Osteoblast (primary cell): Measurements from ENCODE around the gene PTPN12. TPM values are rescaled to one million over a fixed set of nuclear protein-coding genes. Genes with fewer than 3 reads are reported as not detected.
"Not testable (repeated sequence)": the region's sequence is repeated elsewhere in the genome, so short reads cannot be mapped to it uniquely, and the experiment has no call there.

Experiments
- DNase-seq: peaks from one replicate; pipeline ENCODE4 v3.0.0; 2011; ENCODE audit warnings: low spot score, mixed read lengths; ENCODE audit not compliant: insufficient read length; ENCODE audit errors: missing footprints
- H2AFZ ChIP-seq: 2 replicates; pipeline ENCODE4 v1.6.0; 2011; ENCODE audit warnings: mild to moderate bottlenecking, low read length
- H3K27ac ChIP-seq: 2 replicates; pipeline ENCODE4 v1.5.1; 2011; ENCODE audit warnings: mild to moderate bottlenecking, low read depth, low read length, moderate library complexity
- H3K27me3 ChIP-seq: 2 replicates; pipeline ENCODE4 v1.6.0; 2012; ENCODE audit warnings: mild to moderate bottlenecking, control low read depth, inconsistent platforms, low read length, moderate library complexity; ENCODE audit not compliant: insufficient read depth
- H3K36me3 ChIP-seq: 2 replicates; pipeline ENCODE4 v1.5.1; 2011; ENCODE audit warnings: mild to moderate bottlenecking, low read length, control low read depth, moderate library complexity; ENCODE audit not compliant: insufficient read depth
- H3K4me1 ChIP-seq: 2 replicates; pipeline ENCODE4 v1.5.1; 2011; ENCODE audit warnings: mild to moderate bottlenecking, low read length, control low read depth, moderate library complexity; ENCODE audit not compliant: insufficient read depth
- H3K4me2 ChIP-seq: 2 replicates; pipeline ENCODE4 v1.6.0; 2011; ENCODE audit warnings: mild to moderate bottlenecking, low read length; ENCODE audit not compliant: insufficient read depth
- H3K4me3 ChIP-seq: fragments of 200-600 bp; sonication (generic); 3 replicates; pipeline ENCODE4 v1.5.1; 2012; ENCODE audit warnings: mild to moderate bottlenecking, low read length, inconsistent platforms; ENCODE audit not compliant: insufficient read depth
- H3K79me2 ChIP-seq: 2 replicates; pipeline ENCODE4 v1.6.0; 2012; ENCODE audit warnings: mild to moderate bottlenecking, low read length, control low read depth, inconsistent platforms; ENCODE audit not compliant: insufficient read depth
- H3K9me3 ChIP-seq: 2 replicates; pipeline ENCODE4 v1.5.1; 2011; ENCODE audit warnings: low read depth, low read length, control low read depth
- H4K20me1 ChIP-seq: 2 replicates; pipeline ENCODE4 v1.6.0; 2012; ENCODE audit warnings: mild to moderate bottlenecking, low read length, control low read depth; ENCODE audit not compliant: insufficient read depth
- total RNA-seq: library from RNA; depleted of rRNA; stranded (reverse); fragments of >200 nt; gene quantifications from 2 replicates; pipeline ENCODE4 v1.2.3, GENCODE V29; 2012
- TF ChIP-seq, protein P1 (sequence below): IDR thresholded peaks from 2 replicates; pipeline ENCODE4 v1.5.1; 2011; ENCODE audit warnings: mild to moderate bottlenecking, low read depth, low read length, moderate library complexity; ENCODE audit errors: extremely low read depth

Gene PTPN12
- total RNA-seq, 1 donor = 80.7 TPM

- H3K4me3 ChIP-seq = peak overlapping the region; percentile 100
- no peaks in the 10 kb centered on the region for H3K9me3 ChIP-seq
- DNase-seq = peak; percentile 90
- H3K27ac ChIP-seq = peak overlapping the region; percentile 94
- H3K4me1 ChIP-seq = peaks cover 20% of the 10 kb centered on the region
- peak overlapping the region; percentile 84 for H3K4me2 ChIP-seq
- no peaks in the 10 kb centered on the region for H3K36me3 ChIP-seq
- H3K79me2 ChIP-seq = peaks cover 55% of the 10 kb centered on the region
- no peaks in the 10 kb centered on the region for H3K27me3 ChIP-seq
- H2AFZ ChIP-seq = peak overlapping the region; percentile 77
- H4K20me1 ChIP-seq = peaks cover 38% of the 10 kb centered on the region
- TF ChIP-seq, protein P1, sequence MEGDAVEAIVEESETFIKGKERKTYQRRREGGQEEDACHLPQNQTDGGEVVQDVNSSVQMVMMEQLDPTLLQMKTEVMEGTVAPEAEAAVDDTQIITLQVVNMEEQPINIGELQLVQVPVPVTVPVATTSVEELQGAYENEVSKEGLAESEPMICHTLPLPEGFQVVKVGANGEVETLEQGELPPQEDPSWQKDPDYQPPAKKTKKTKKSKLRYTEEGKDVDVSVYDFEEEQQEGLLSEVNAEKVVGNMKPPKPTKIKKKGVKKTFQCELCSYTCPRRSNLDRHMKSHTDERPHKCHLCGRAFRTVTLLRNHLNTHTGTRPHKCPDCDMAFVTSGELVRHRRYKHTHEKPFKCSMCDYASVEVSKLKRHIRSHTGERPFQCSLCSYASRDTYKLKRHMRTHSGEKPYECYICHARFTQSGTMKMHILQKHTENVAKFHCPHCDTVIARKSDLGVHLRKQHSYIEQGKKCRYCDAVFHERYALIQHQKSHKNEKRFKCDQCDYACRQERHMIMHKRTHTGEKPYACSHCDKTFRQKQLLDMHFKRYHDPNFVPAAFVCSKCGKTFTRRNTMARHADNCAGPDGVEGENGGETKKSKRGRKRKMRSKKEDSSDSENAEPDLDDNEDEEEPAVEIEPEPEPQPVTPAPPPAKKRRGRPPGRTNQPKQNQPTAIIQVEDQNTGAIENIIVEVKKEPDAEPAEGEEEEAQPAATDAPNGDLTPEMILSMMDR = no peak
These were observed 734 bp downstream of the PTPN12 start for GRCh38 chr7:77537778-77538280.

GRCh38 chr7:77538281-77539212 is 1.5 kb downstream of the PTPN12 start:
- peak overlapping the region; percentile 100 for H3K4me3 ChIP-seq
- H3K27ac ChIP-seq = peak overlapping the region; percentile 94
- TF ChIP-seq, protein P1 = no peak
- peaks cover 45% of the 10 kb centered on the region for H4K20me1 ChIP-seq
- H2AFZ ChIP-seq = peak overlapping the region; percentile 77
- H3K27me3 ChIP-seq = no peaks in the 10 kb centered on the region
- DNase-seq = peak; percentile 96
- H3K9me3 ChIP-seq = no peaks in the 10 kb centered on the region
- H3K79me2 ChIP-seq = peaks cover 62% of the 10 kb centered on the region
- peaks cover 22% of the 10 kb centered on the region for H3K4me1 ChIP-seq
- H3K36me3 ChIP-seq = no peaks in the 10 kb centered on the region
- peak overlapping the region; percentile 84 for H3K4me2 ChIP-seq

DNA sequence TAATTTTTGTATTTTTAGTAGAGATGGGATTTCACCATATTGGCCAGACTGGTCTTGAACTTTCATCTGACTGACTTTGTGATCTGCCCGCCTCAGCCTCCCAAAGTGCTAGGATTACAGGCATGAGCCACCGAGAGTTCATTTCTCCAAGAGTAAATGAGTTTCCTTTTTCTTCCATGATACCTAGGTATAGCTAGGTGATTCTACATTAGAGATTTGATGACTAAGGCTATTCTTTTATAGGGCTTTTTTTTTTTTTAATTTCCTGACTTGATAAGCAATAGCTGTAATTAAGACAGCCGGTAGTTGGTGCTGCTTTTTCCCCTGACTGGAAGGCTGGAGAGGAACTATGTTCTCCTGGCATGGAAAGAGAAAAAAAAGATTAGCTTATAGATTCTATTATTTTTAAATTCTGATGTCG is 3.3 kb downstream of the PTPN12 start:
- Histone ChIP-seq H3K36me3 (no peaks in the 10 kb centered on the region), H3K4me1 (peaks cover 22% of the 10 kb centered on the region), H3K4me2 (no peak overlapping the region), H2AFZ (no peak overlapping the region), H3K27me3 (no peaks in the 10 kb centered on the region), H3K79me2 (peaks cover 81% of the 10 kb centered on the region), H3K4me3 (no peak overlapping the region), H3K9me3 (no peaks in the 10 kb centered on the region), H3K27ac (no peak overlapping the region), H4K20me1 (peaks cover 61% of the 10 kb centered on the region)
- TF ChIP-seq, protein P1 = no peak
- no peak for DNase-seq

DNA sequence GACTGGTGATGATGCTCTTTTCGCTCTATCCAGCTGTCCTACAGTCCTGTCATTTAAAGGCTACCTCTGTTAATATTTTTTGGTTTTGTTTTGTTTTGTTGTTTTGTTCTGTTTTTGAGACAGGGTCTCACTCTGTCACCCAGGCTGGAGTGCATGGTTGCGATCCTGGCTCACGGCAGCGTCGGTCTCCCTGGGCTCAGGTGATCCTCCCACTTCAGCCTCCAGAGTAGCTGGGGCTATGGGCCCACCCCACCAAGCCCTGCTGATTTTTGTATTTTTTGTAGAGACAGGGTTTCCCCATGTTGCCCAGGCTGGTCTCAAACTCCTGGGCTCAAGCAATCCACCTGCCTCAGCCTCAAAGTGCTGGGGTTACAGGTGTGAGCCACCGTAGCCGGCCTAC is 3.9 kb downstream of the PTPN12 start:
- H3K36me3 ChIP-seq, DNase-seq, H3K27me3 ChIP-seq, H2AFZ ChIP-seq, H3K9me3 ChIP-seq, H3K4me3 ChIP-seq, H3K27ac ChIP-seq, H3K4me2 ChIP-seq: not testable (repeated sequence)
- Histone ChIP-seq H3K4me1 (peaks cover 22% of the 10 kb centered on the region), H4K20me1 (peaks cover 61% of the 10 kb centered on the region), H3K79me2 (peaks cover 87% of the 10 kb centered on the region)
